IPS-NIHi11 (cell line): ENCODE measurements around the gene MRPS18C.
"Not testable (repeated sequence)": the region's sequence is repeated elsewhere in the genome, so short reads cannot be mapped to it uniquely, and the experiment has no call there.

Source experiments
- DNase-seq: peaks from one replicate; pipeline ENCODE4 v3.0.0; 2012; ENCODE audit warnings: mixed read lengths, low spot score

MRPS18C gene

GRCh38 chr4:83498187-83498586 lies 42.3 kb downstream of the MRPS18C start:
- DNase-seq = no peak

DNA sequence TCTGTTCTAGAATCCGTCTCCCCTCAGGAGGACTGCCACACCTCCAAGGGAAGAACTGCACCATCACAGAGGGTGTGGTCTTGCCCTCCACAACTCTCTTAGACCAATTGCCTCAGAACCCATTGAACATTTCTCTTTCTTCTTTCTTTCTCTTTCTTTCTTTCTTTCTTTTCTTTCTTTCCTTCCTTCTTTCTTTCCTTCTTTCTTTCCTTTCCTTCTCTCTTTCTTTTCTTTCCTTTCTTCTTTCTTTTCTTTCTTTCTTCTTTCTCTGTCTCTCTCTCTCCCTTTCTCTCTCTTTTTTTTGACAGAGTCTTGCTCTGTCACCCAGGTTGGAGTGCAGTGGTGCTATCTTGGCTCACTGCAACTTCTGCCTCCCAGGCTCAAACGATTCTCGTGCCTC lies 45.8 kb downstream of the MRPS18C start:
- not testable (repeated sequence) for DNase-seq

GRCh38 chr4:83503974-83504373 lies 48.1 kb downstream of the MRPS18C start:
- DNase-seq = no peak

DNA sequence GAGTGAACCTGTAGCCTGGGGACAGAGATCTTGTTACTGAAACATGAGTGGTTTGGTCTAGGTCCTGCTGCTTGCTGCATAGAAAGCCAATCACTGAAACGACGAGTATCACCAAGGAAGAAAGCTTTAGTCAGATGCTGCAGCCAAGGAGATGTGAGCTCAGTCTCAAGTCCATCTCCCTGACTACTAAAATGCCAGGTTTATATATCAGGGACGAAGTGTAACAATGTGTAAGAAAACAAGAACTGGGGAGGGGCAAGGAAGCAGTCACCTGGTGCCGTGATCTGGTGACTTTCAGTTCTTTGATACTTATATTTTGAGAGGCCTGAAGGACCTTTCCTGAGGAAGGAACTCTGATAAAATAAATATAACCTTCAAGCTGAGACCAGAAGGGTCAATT lies 48.6 kb downstream of the MRPS18C start:
- DNase-seq = no peak

- DNase-seq = no peak
These were observed 49.1 kb downstream of the MRPS18C start for GRCh38 chr4:83504996-83505395.

DNA sequence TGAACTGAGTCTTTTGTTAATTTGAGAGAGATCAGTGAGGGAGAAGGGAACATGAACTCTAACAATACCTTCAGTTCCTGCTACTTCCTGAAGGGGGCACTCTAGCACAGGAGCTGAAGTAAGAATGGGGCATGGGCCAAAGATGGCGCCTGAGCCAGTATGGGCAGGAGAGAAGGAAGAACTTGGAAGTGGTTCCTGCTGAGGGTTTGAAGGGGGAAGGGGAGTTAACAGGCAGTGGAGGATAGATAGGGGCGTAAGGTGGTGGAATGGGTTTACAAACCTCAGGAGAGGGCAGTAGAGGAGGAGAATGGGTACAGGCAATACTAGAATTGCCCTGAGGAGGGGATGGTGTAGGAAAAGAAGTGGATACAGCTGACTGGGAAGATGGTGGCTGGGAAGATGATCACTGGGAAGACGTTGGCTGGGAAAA lies 53.3 kb downstream of the MRPS18C start:
- peak; percentile 63 for DNase-seq

- DNase-seq = no peak
These were observed 54.6 kb downstream of the MRPS18C start for GRCh38 chr4:83510442-83510841.
